K562 (cell line): Measurements from ENCODE around the gene PLSCR5. TPM values are rescaled to one million over a fixed set of nuclear protein-coding genes. Genes with fewer than 3 reads are reported as not detected.

ENCODE experiments used
- BRF2 ChIP-seq: IDR thresholded peaks from 3 replicates; pipeline ENCODE4 v1.6.1; 2011; ENCODE audit warnings: borderline replicate concordance, mild to moderate bottlenecking; ENCODE audit not compliant: insufficient read length, insufficient read depth
- CUX1 ChIP-seq: fragments of 200-800 bp; sonication (Bioruptor generic); IDR thresholded peaks from 2 replicates; pipeline ENCODE4 v1.6.1; 2016; ENCODE audit warnings: missing genetic modification characterization, missing compliant biosample characterization
- FOXP1 ChIP-seq: sonication (generic); formaldehyde crosslinking; IDR thresholded peaks from 2 replicates; pipeline ENCODE4 v1.8.0; 2022; ENCODE audit warnings: mild to moderate bottlenecking, missing genetic modification reagents
- JUN ChIP-seq, 2 experiments: sonication (generic) in 1 of 2; formaldehyde crosslinking in 1 of 2; IDR thresholded peaks; 2 replicates each; pipeline versions ENCODE4 v1.6.1 to v1.8.0; 2012 to 2022; ENCODE audit warnings: borderline replicate concordance in 2 of 2, mild to moderate bottlenecking in 2 of 2, improper control_type of control experiment in 1 of 2, low read depth in 1 of 2, low read length in 1 of 2, missing genetic modification reagents in 1 of 2
- MED1 ChIP-seq: sonication (generic); formaldehyde crosslinking; IDR thresholded peaks from 2 replicates; pipeline ENCODE4 v1.8.1; 2023; ENCODE audit warnings: missing genetic modification reagents, borderline replicate concordance
- MNT ChIP-seq, 2 experiments: fragments of 450-650 bp; conservative IDR thresholded peaks; 2 replicates each; pipeline ENCODE4 v1.6.1; 2017; ENCODE audit warnings: mild to moderate bottlenecking in 2 of 2, moderate library complexity in 2 of 2
- POU5F1 ChIP-seq: fragments of 150-350 bp; IDR thresholded peaks from 2 replicates; pipeline ENCODE4 v1.6.1; 2014; ENCODE audit warnings: borderline replicate concordance, low read length, low read depth, mild to moderate bottlenecking; ENCODE audit not compliant: partially characterized antibody
- SMARCA5 ChIP-seq: fragments of 450-650 bp; IDR thresholded peaks from 2 replicates; pipeline ENCODE4 v1.6.1; 2016
- SMARCB1 ChIP-seq: IDR thresholded peaks from 2 replicates; pipeline ENCODE4 v1.6.1; 2011; ENCODE audit warnings: improper control_type of control experiment, low read depth; ENCODE audit not compliant: insufficient read length
- XRCC4 ChIP-seq: IDR thresholded peaks from one replicate; pipeline ENCODE4 v1.6.1; 2011; ENCODE audit not compliant: insufficient read depth, insufficient read length; ENCODE audit errors: extremely low read depth
- ZBTB5 ChIP-seq: fragments of 450-650 bp; IDR thresholded peaks from 2 replicates; pipeline ENCODE4 v1.6.1; 2017; ENCODE audit warnings: antibody characterized with exemption
- ZNF398 ChIP-seq: fragments of 250-450 bp; sonication (Bioruptor Pico); IDR thresholded peaks from 2 replicates; pipeline ENCODE4 v1.8.0; 2021; ENCODE audit warnings: moderate library complexity, mild to moderate bottlenecking, inconsistent platforms
- ZNF764 ChIP-seq: fragments of 250-450 bp; sonication (Bioruptor Pico); IDR thresholded peaks from 2 replicates; pipeline ENCODE4 v1.4.0; 2020; ENCODE audit warnings: low read depth, mild to moderate bottlenecking, moderate library complexity
- polyA plus RNA-seq, 8 experiments: library from polyadenylated mRNA; depleted of rRNA in 4 of 8; stranded (reverse) in 5 of 8; unstranded in 3 of 8; fragments of >200 nt; fragmentation: Nextera tagmentation in 2 of 8; fragmentation: Illumina TruSeq in 1 of 8; extraction: Ambion mirVana in 2 of 8; extraction: Trizol in 1 of 8; gene quantifications; 2 replicates each; pipeline versions ENCODE4 v1.2.1 to v1.2.3, GENCODE V29; 2011 to 2014; ENCODE audit warnings: inconsistent platforms in 1 of 8, missing spikeins in 1 of 8
- total RNA-seq, 7 experiments: library from RNA; depleted of rRNA in 6 of 7; stranded (reverse); fragments of >200 nt in 6 of 7; fragmentation: Illumina TruSeq in 2 of 7; extraction: Trizol in 2 of 7; gene quantifications; 2 replicates each; pipeline versions ENCODE4 v1.2.1 to v1.2.3, GENCODE V29; 2011 to 2021; ENCODE audit warnings: low replicate concordance in 1 of 7

PLSCR5 gene
- total and polyA plus RNA-seq, 9 of the 15 experiments (the other 6 are each of a cell fraction or from before 2014, with no cell fraction given), result not detected

- no peak for TF ChIP-seq BRF2
- TF ChIP-seq ZNF764, result no peak
- no peak for TF ChIP-seq SMARCB1
- TF ChIP-seq CUX1 (CRISPR knock-in tag), result no peak
- TF ChIP-seq POU5F1, result no peak
- TF ChIP-seq FOXP1, result no peak
- no peak for TF ChIP-seq SMARCA5
- no peak for TF ChIP-seq XRCC4
- peak; percentile 32; the same call in 1 of the 2 replicates for TF ChIP-seq JUN (IDR thresholded peaks at IDR 0.05; ENCODE audit: borderline replicate concordance, low read depth, low read length)
- no peak for TF ChIP-seq JUN (CRISPR knock-in tag; IDR thresholded peaks at IDR 0.05; ENCODE audit: borderline replicate concordance)
- TF ChIP-seq ZBTB5, result no peak
- TF ChIP-seq MNT (conservative IDR thresholded peaks at IDR 0.05), result no peak
- no peak for TF ChIP-seq ZNF398
- TF ChIP-seq MED1 (CRISPR knock-in tag), result no peak
These were observed 50.9 kb downstream of the PLSCR5 start (continued) for GRCh38 chr3:146554151-146554760.
